Neuronal stem cell (in vitro differentiated cells): ENCODE results near the gene ROBO1.

Experiments used
- DNase-seq: peaks from one replicate; pipeline ENCODE4 v3.0.0-alpha.2; 2013; ENCODE audit warnings: low spot score
- H2AFZ ChIP-seq: one replicate; pipeline ENCODE4 v1.6.1; 2013; ENCODE audit warnings: mild to moderate bottlenecking, low read length, inconsistent platforms
- H2AK5ac ChIP-seq: 2 replicates; pipeline ENCODE4 v1.6.1; 2013; ENCODE audit warnings: low read depth, mild to moderate bottlenecking, inconsistent platforms, low read length, moderate library complexity, mixed read lengths
- H2BK120ac ChIP-seq: 2 replicates; pipeline ENCODE4 v1.6.1; 2013; ENCODE audit warnings: low read depth, mild to moderate bottlenecking, inconsistent platforms, low read length, moderate library complexity, mixed read lengths
- H2BK12ac ChIP-seq: one replicate; pipeline ENCODE4 v1.6.1; 2013; ENCODE audit warnings: low read length, inconsistent platforms
- H2BK15ac ChIP-seq: 2 replicates; pipeline ENCODE4 v1.6.1; 2013; ENCODE audit warnings: mild to moderate bottlenecking, low read length, inconsistent platforms, mixed read lengths
- H2BK5ac ChIP-seq: one replicate; pipeline ENCODE4 v1.6.1; 2013; ENCODE audit warnings: inconsistent platforms, mild to moderate bottlenecking, low read length, moderate library complexity
- H3K14ac ChIP-seq: one replicate; pipeline ENCODE4 v1.6.1; 2013; ENCODE audit warnings: low read length, inconsistent platforms
- H3K18ac ChIP-seq: 2 replicates; pipeline ENCODE4 v1.6.1; 2013; ENCODE audit warnings: low read length, inconsistent platforms
- H3K23ac ChIP-seq: 2 replicates; pipeline ENCODE4 v1.6.1; 2013; ENCODE audit warnings: low read depth, mild to moderate bottlenecking, mixed read lengths, low read length, inconsistent platforms; ENCODE audit not compliant: poor library complexity
- H3K27ac ChIP-seq: replicated peaks from 3 replicates; pipeline ENCODE4 v1.5.1; 2013; ENCODE audit warnings: low read length, inconsistent platforms
- H3K27me3 ChIP-seq, 3 experiments: 2 replicates each; pipeline ENCODE4 v1.6.1; 2013; ENCODE audit warnings: low read length in 3 of 3, mild to moderate bottlenecking in 2 of 3, inconsistent platforms in 1 of 3, low read depth in 1 of 3, mixed read lengths in 1 of 3, moderate library complexity in 1 of 3; ENCODE audit not compliant: control insufficient read depth in 3 of 3, insufficient read depth in 3 of 3
- H3K36me3 ChIP-seq, 2 donors: replicated peaks in 1 of 2; 2 replicates each; pipeline ENCODE4 v1.6.1; 2013; ENCODE audit warnings: low read length in 2 of 2; ENCODE audit not compliant: control insufficient read depth in 2 of 2, insufficient read depth in 2 of 2
- H3K4ac ChIP-seq: 2 replicates; pipeline ENCODE4 v1.6.1; 2013; ENCODE audit warnings: inconsistent platforms, mild to moderate bottlenecking, low read length, moderate library complexity
- H3K4me1 ChIP-seq, 2 donors: 1 replicate in 1 of 2; 2 replicates in 1 of 2; pipeline ENCODE4 v1.6.1; 2013; ENCODE audit warnings: low read length in 2 of 2, low read depth in 1 of 2; ENCODE audit not compliant: control insufficient read depth in 2 of 2, insufficient read depth in 1 of 2
- H3K4me2 ChIP-seq: one replicate; pipeline ENCODE4 v1.6.1; 2013; ENCODE audit warnings: mild to moderate bottlenecking, low read length, inconsistent platforms; ENCODE audit not compliant: insufficient read depth, poor library complexity, severe bottlenecking
- H3K4me3 ChIP-seq, 2 donors: 2 replicates each; pipeline ENCODE4 v1.5.1; 2013; ENCODE audit warnings: low read length in 2 of 2, mild to moderate bottlenecking in 2 of 2, inconsistent platforms in 1 of 2, moderate library complexity in 1 of 2
- H3K79me1 ChIP-seq: one replicate; pipeline ENCODE4 v1.6.1; 2013; ENCODE audit warnings: low read depth, mild to moderate bottlenecking, inconsistent platforms, low read length, moderate library complexity
- H3K9ac ChIP-seq: one replicate; pipeline ENCODE4 v1.6.1; 2013; ENCODE audit warnings: mild to moderate bottlenecking, low read depth, low read length, inconsistent platforms; ENCODE audit not compliant: poor library complexity
- H3K9me3 ChIP-seq, 2 donors: replicated peaks in 1 of 2; 2 replicates each; pipeline versions ENCODE3 to v1.6.1; 2013; ENCODE audit warnings: low read length in 2 of 2, mild to moderate bottlenecking in 2 of 2, inconsistent platforms in 1 of 2, low read depth in 1 of 2, mixed read lengths in 1 of 2, moderate library complexity in 1 of 2; ENCODE audit not compliant: control insufficient read depth in 2 of 2, insufficient read depth in 1 of 2
- H4K8ac ChIP-seq: one replicate; pipeline ENCODE4 v1.6.1; 2013; ENCODE audit warnings: low read depth, mild to moderate bottlenecking, inconsistent platforms, low read length, moderate library complexity
- H4K91ac ChIP-seq: one replicate; pipeline ENCODE4 v1.6.1; 2013; ENCODE audit warnings: low read length, low read depth, mild to moderate bottlenecking, inconsistent platforms; ENCODE audit not compliant: poor library complexity
- WGBS, 2 donors: extraction: QIAGEN DNeasy Blood & Tissue Kit; methylation state at CpG; one replicate each; pipeline ENCODE4 v1.1.7; 2013; ENCODE audit warnings: missing lambda C conversion rate in 2 of 2, mixed read lengths in 1 of 2; ENCODE audit not compliant: insufficient read length in 2 of 2, insufficient replicate concordance in 1 of 2; ENCODE audit errors: extremely low coverage in 2 of 2; 5-methylcytosine and 5-hydroxymethylcytosine counted together

The ROBO1 gene

GRCh38 chr3:78791753-78792152 lies 976.0 kb downstream of the ROBO1 start:
- H3K23ac ChIP-seq: no peak overlapping the region
- no peak overlapping the region for H2AK5ac ChIP-seq
- no peak overlapping the region for H4K91ac ChIP-seq
- no CpG with 5 or more reads among the region's 3 CpGs for WGBS, 2 donors
- H3K4me1 ChIP-seq: peaks cover 0 to 2% of the 10 kb centered on the region in 2 donors
- H3K18ac ChIP-seq: no peak overlapping the region
- H2BK15ac ChIP-seq: no peak overlapping the region
- H3K4me3 ChIP-seq: no peak overlapping the region
- no peak overlapping the region for H3K14ac ChIP-seq
- H3K9ac ChIP-seq: no peak overlapping the region
- DNase-seq: no peak
- H3K27ac ChIP-seq: no peak overlapping the region
- peaks cover under 1% of the 10 kb centered on the region for H3K79me1 ChIP-seq
- no peak overlapping the region for H3K4me2 ChIP-seq
- H3K9me3 ChIP-seq: no peaks in the 10 kb centered on the region
- H4K8ac ChIP-seq: no peak overlapping the region
- H3K4ac ChIP-seq: no peak overlapping the region
- H2BK12ac ChIP-seq: no peak overlapping the region
- no peaks in the 10 kb centered on the region for H3K36me3 ChIP-seq
- H2BK120ac ChIP-seq: no peak overlapping the region
- no peaks in the 10 kb centered on the region for H3K27me3 ChIP-seq
- no peak overlapping the region for H2AFZ ChIP-seq
- no peak overlapping the region for H2BK5ac ChIP-seq

GRCh38 chr3:78788839-78789238 lies 979.0 kb downstream of the ROBO1 start:
- Histone ChIP-seq H3K4me3 (no peak overlapping the region), H4K8ac (no peak overlapping the region), H2BK12ac (no peak overlapping the region), H3K27ac (no peak overlapping the region), H3K14ac (no peak overlapping the region), H3K27me3 (no peaks in the 10 kb centered on the region), H3K18ac (no peak overlapping the region), H2BK120ac (no peak overlapping the region), H3K9ac (no peak overlapping the region), H3K4me2 (no peak overlapping the region), H3K23ac (no peak overlapping the region), H3K36me3 (no peaks in the 10 kb centered on the region), H2BK5ac (no peak overlapping the region), H2AFZ (no peak overlapping the region), H3K79me1 (peaks cover 2% of the 10 kb centered on the region), H2AK5ac (no peak overlapping the region), H3K4ac (no peak overlapping the region), H4K91ac (no peak overlapping the region), H3K9me3 (no peaks in the 10 kb centered on the region), H3K4me1 (peaks cover 0 to 2% of the 10 kb centered on the region in 2 donors), H2BK15ac (no peak overlapping the region)
- DNase-seq: no peak
- WGBS, 2 donors: no CpG with 5 or more reads among the region's 2 CpGs

- no peaks in the 10 kb centered on the region for H3K4me1 ChIP-seq
- no peak overlapping the region for H3K4ac ChIP-seq
- WGBS, 2 donors: no CpG with 5 or more reads among the region's 1 CpG
Observed at GRCh38 chr3:78785004-78785403, 982.8 kb downstream of the ROBO1 start.

GRCh38 chr3:78781351-78781750 lies 986.4 kb downstream of the ROBO1 start:
- no peaks in the 10 kb centered on the region for H3K27me3 ChIP-seq
- no peak overlapping the region for H3K9ac ChIP-seq
- no peak overlapping the region for H2BK5ac ChIP-seq
- no peaks in the 10 kb centered on the region for H3K36me3 ChIP-seq
- H3K4me1 ChIP-seq: no peaks in the 10 kb centered on the region
- no peak overlapping the region for H3K18ac ChIP-seq
- no peaks in the 10 kb centered on the region for H3K9me3 ChIP-seq
- no peak overlapping the region for H3K4ac ChIP-seq
- no peak overlapping the region for H3K14ac ChIP-seq
- H4K8ac ChIP-seq: no peak overlapping the region
- no peak overlapping the region for H2AFZ ChIP-seq
- no peak overlapping the region for H4K91ac ChIP-seq
- H2BK15ac ChIP-seq: no peak overlapping the region
- H3K79me1 ChIP-seq: no peaks in the 10 kb centered on the region
- no peak overlapping the region for H2BK12ac ChIP-seq
- H3K4me3 ChIP-seq: no peak overlapping the region
- H3K27ac ChIP-seq: no peak overlapping the region
- H2AK5ac ChIP-seq: no peak overlapping the region
- no peak overlapping the region for H3K4me2 ChIP-seq
- no peak overlapping the region for H3K23ac ChIP-seq
- DNase-seq: no peak
- no peak overlapping the region for H2BK120ac ChIP-seq

More at GRCh38 chr3:78785004-78785403, 982.8 kb downstream of the ROBO1 start:
- no peak overlapping the region for H2BK15ac ChIP-seq
- no peak overlapping the region for H2AFZ ChIP-seq
- H2AK5ac ChIP-seq: no peak overlapping the region
- H3K4me2 ChIP-seq: no peak overlapping the region
- no peaks in the 10 kb centered on the region for H3K36me3 ChIP-seq
- no peak overlapping the region for H3K9ac ChIP-seq
- H3K18ac ChIP-seq: no peak overlapping the region
- no peak overlapping the region for H4K8ac ChIP-seq
- H3K4me3 ChIP-seq: no peak overlapping the region
- H3K79me1 ChIP-seq: peaks cover 2% of the 10 kb centered on the region
- no peaks in the 10 kb centered on the region for H3K9me3 ChIP-seq
- no peak overlapping the region for H3K27ac ChIP-seq
- H3K27me3 ChIP-seq: no peaks in the 10 kb centered on the region
- DNase-seq: no peak
- no peak overlapping the region for H2BK120ac ChIP-seq
- no peak overlapping the region for H2BK12ac ChIP-seq
- no peak overlapping the region for H3K14ac ChIP-seq
- H2BK5ac ChIP-seq: no peak overlapping the region
- H4K91ac ChIP-seq: no peak overlapping the region
- no peak overlapping the region for H3K23ac ChIP-seq
